H9 (cell line): Measurements from ENCODE around the gene FBXW9. TPM values are rescaled to one million over a fixed set of nuclear protein-coding genes. Genes with fewer than 3 reads are reported as not detected.

ENCODE experiments used
- DNase-seq: peaks from one replicate; pipeline ENCODE4 v3.0.0-alpha.2; 2017
- H2AFZ ChIP-seq: one replicate; pipeline ENCODE4 v1.6.1; 2013; ENCODE audit warnings: mild to moderate bottlenecking, low read length, control low read depth, moderate library complexity
- H2AK5ac ChIP-seq: 2 replicates; pipeline ENCODE4 v1.6.1; 2013; ENCODE audit warnings: low read length, control low read depth, mixed read lengths; ENCODE audit not compliant: insufficient read length
- H2BK120ac ChIP-seq: one replicate; pipeline ENCODE4 v1.6.1; 2013; ENCODE audit warnings: low read depth, mild to moderate bottlenecking, low read length, control low read depth, inconsistent platforms; ENCODE audit not compliant: poor library complexity, severe bottlenecking
- H2BK12ac ChIP-seq: 2 replicates; pipeline ENCODE4 v1.6.1; 2013; ENCODE audit warnings: low read length, control low read depth, mixed read lengths, low read depth; ENCODE audit not compliant: insufficient read length
- H2BK15ac ChIP-seq: 2 replicates; pipeline ENCODE4 v1.6.1; 2013; ENCODE audit warnings: low read depth, low read length, control low read depth
- H2BK20ac ChIP-seq: one replicate; pipeline ENCODE4 v1.6.1; 2013; ENCODE audit warnings: low read depth, mild to moderate bottlenecking, low read length, control low read depth, inconsistent platforms; ENCODE audit not compliant: poor library complexity, severe bottlenecking
- H2BK5ac ChIP-seq: 2 replicates; pipeline ENCODE4 v1.6.1; 2013; ENCODE audit warnings: low read length, control low read depth, mixed read lengths; ENCODE audit not compliant: insufficient read length
- H3K14ac ChIP-seq: 2 replicates; pipeline ENCODE4 v1.6.1; 2013; ENCODE audit warnings: low read length, control low read depth; ENCODE audit not compliant: insufficient read depth
- H3K18ac ChIP-seq: 2 replicates; pipeline ENCODE4 v1.6.1; 2013; ENCODE audit warnings: low read depth, mild to moderate bottlenecking, mixed read lengths, low read length, control low read depth; ENCODE audit not compliant: insufficient read length
- H3K23ac ChIP-seq: 2 replicates; pipeline ENCODE4 v1.6.1; 2013; ENCODE audit warnings: low read length, control low read depth, mixed read lengths, low read depth; ENCODE audit not compliant: insufficient read length
- H3K23me2 ChIP-seq: 2 replicates; pipeline ENCODE4 v1.6.1; 2013; ENCODE audit warnings: low read depth, mild to moderate bottlenecking, mixed read lengths, low read length, control low read depth; ENCODE audit not compliant: insufficient read length, poor library complexity, severe bottlenecking
- H3K27ac ChIP-seq: 2 replicates; pipeline ENCODE4 v1.5.1; 2013; ENCODE audit warnings: low read length, control low read depth, mixed read lengths, low read depth; ENCODE audit not compliant: insufficient read length
- H3K27me3 ChIP-seq: 2 replicates; pipeline ENCODE4 v1.6.1; 2013; ENCODE audit warnings: low read length, control low read depth, inconsistent platforms; ENCODE audit not compliant: insufficient read depth
- H3K4ac ChIP-seq: 2 replicates; pipeline ENCODE4 v1.6.1; 2013; ENCODE audit warnings: low read depth, mild to moderate bottlenecking, control low read depth, inconsistent platforms, low read length, moderate library complexity
- H3K4me1 ChIP-seq: 2 replicates; pipeline ENCODE4 v1.6.1; 2013; ENCODE audit warnings: low read length, control low read depth, inconsistent platforms; ENCODE audit not compliant: insufficient read depth
- H3K4me2 ChIP-seq: 2 replicates; pipeline ENCODE4 v1.6.1; 2013; ENCODE audit warnings: low read length, control low read depth, mixed read lengths; ENCODE audit not compliant: insufficient read length, insufficient read depth
- H3K56ac ChIP-seq: 2 replicates; pipeline ENCODE4 v1.6.1; 2013; ENCODE audit warnings: low read depth, mild to moderate bottlenecking, mixed read lengths, low read length, control low read depth; ENCODE audit not compliant: insufficient read length
- H3K79me1 ChIP-seq: 2 replicates; pipeline ENCODE4 v1.6.1; 2013; ENCODE audit warnings: low read depth, mild to moderate bottlenecking, moderate library complexity, low read length, control low read depth, inconsistent platforms; ENCODE audit not compliant: insufficient read depth, poor library complexity, severe bottlenecking
- H3K79me2 ChIP-seq: 2 replicates; pipeline ENCODE4 v1.6.1; 2013; ENCODE audit warnings: low read length, control low read depth, inconsistent platforms; ENCODE audit not compliant: insufficient read depth
- H3K9ac ChIP-seq: 2 replicates; pipeline ENCODE4 v1.6.1; 2013; ENCODE audit warnings: low read length, control low read depth, mixed read lengths; ENCODE audit not compliant: insufficient read length; ENCODE audit errors: extremely low read depth
- H3K9me3 ChIP-seq: one replicate; pipeline ENCODE4 v1.6.1; 2013; ENCODE audit warnings: low read depth, low read length, inconsistent platforms; ENCODE audit not compliant: control insufficient read depth
- H3T11ph ChIP-seq: one replicate; pipeline ENCODE4 v1.6.1; 2013; ENCODE audit warnings: mild to moderate bottlenecking, low read length, control low read depth, inconsistent platforms
- H4K20me1 ChIP-seq: one replicate; pipeline ENCODE4 v1.6.1; 2013; ENCODE audit not compliant: control insufficient read depth, insufficient read length, insufficient read depth
- H4K5ac ChIP-seq: 2 replicates; pipeline ENCODE4 v1.6.1; 2013; ENCODE audit warnings: low read depth, mild to moderate bottlenecking, mixed read lengths, low read length, control low read depth; ENCODE audit not compliant: insufficient read length
- H4K8ac ChIP-seq: replicated peaks from 2 replicates; pipeline ENCODE4 v1.6.1; 2013; ENCODE audit warnings: low read length, control low read depth, mixed read lengths, low read depth; ENCODE audit not compliant: insufficient read length
- H4K91ac ChIP-seq: 2 replicates; pipeline ENCODE4 v1.6.1; 2013; ENCODE audit warnings: low read depth, mild to moderate bottlenecking, moderate library complexity, mixed read lengths, low read length, control low read depth; ENCODE audit not compliant: insufficient read length
- H3K27ac Mint-ChIP-seq, 3 experiments: 2 replicates in 2 of 3; 3 replicates in 1 of 3; pipeline ENCODE4 v1.8.0; 2020 to 2021; ENCODE audit warnings: mixed read lengths in 3 of 3, mild to moderate bottlenecking in 1 of 3, moderate library complexity in 1 of 3
- H3K27me3 Mint-ChIP-seq: 2 replicates; pipeline ENCODE4 v1.8.0; 2021; ENCODE audit warnings: low read depth, mild to moderate bottlenecking, moderate library complexity, mixed read lengths
- H3K36me3 Mint-ChIP-seq, 3 experiments: 2 replicates in 2 of 3; 3 replicates in 1 of 3; pipeline ENCODE4 v1.8.0; 2020 to 2021; ENCODE audit warnings: low read depth in 3 of 3, mixed read lengths in 3 of 3; ENCODE audit not compliant: insufficient read depth in 1 of 3
- H3K4me1 Mint-ChIP-seq, 2 experiments: 2 replicates each; pipeline ENCODE4 v1.8.0; 2020; ENCODE audit warnings: mixed read lengths in 2 of 2
- H3K4me3 Mint-ChIP-seq, 2 experiments: 2 replicates in 1 of 2; 3 replicates in 1 of 2; pipeline ENCODE4 v1.8.0; 2020 to 2021; ENCODE audit warnings: mild to moderate bottlenecking in 2 of 2, mixed read lengths in 2 of 2, moderate library complexity in 1 of 2
- H3K9me3 Mint-ChIP-seq, 2 experiments: 2 replicates in 1 of 2; 3 replicates in 1 of 2; pipeline ENCODE4 v1.8.0; 2020; ENCODE audit warnings: mild to moderate bottlenecking in 2 of 2, mixed read lengths in 2 of 2, moderate library complexity in 1 of 2
- CTCF ChIP-seq: fragments of 200-600 bp; sonication (generic); conservative IDR thresholded peaks from 3 replicates; pipeline ENCODE4 v1.8.0; 2021; ENCODE audit warnings: antibody characterized with exemption, mild to moderate bottlenecking
- WGBS: extraction: QIAGEN DNeasy Blood & Tissue Kit; methylation state at CpG from one replicate; pipeline ENCODE4 v1.1.7; 2013; ENCODE audit warnings: missing lambda C conversion rate, low lambda C conversion rate, mixed read lengths; ENCODE audit not compliant: insufficient read length; ENCODE audit errors: extremely low coverage; 5-methylcytosine and 5-hydroxymethylcytosine counted together
- total RNA-seq: library from RNA; stranded (reverse); gene quantifications from 2 replicates; pipeline ENCODE4 v1.2.1, GENCODE V29; 2021

The FBXW9 gene
- total RNA-seq, 1 experiment from 2014 or later = 11.7 TPM

- peak overlapping the region; percentile 93 to 94 for H3K4me3 Mint-ChIP-seq
- peaks cover 10 to 35% (median 27%) of the 10 kb centered on the region in 3 experiments for H3K36me3 Mint-ChIP-seq
- H3K4me1 Mint-ChIP-seq = peaks cover 27 to 50% of the 10 kb centered on the region in 2 experiments
- H3K79me2 ChIP-seq = no peaks in the 10 kb centered on the region
- H3K27ac ChIP-seq = no peak overlapping the region
- no peaks in the 10 kb centered on the region for H3K27me3 ChIP-seq
- H3K4me2 ChIP-seq = peak overlapping the region; percentile 64
- peak overlapping the region; percentile 60 to 100 (median 100); a peak in 6 of 7 replicates for H3K27ac Mint-ChIP-seq
- peaks cover 2% of the 10 kb centered on the region for H3K27me3 Mint-ChIP-seq
- no peak overlapping the region for H2AK5ac ChIP-seq
- WGBS = no CpG with 5 or more reads among the region's 24 CpGs
- H3K9ac ChIP-seq = peak overlapping the region; percentile 30
- no peak overlapping the region for H2BK15ac ChIP-seq
- H2BK5ac ChIP-seq = no peak overlapping the region
- no peak overlapping the region for H3K14ac ChIP-seq
- H3K18ac ChIP-seq = no peak overlapping the region
- no peak overlapping the region for H2BK12ac ChIP-seq
- H3K56ac ChIP-seq = no peak overlapping the region
- no peaks in the 10 kb centered on the region for H3K79me1 ChIP-seq
- no peak overlapping the region for H4K8ac ChIP-seq
- no peak overlapping the region for H3K23ac ChIP-seq
- H2BK20ac ChIP-seq = no peak overlapping the region
- DNase-seq = no peak
- no peaks in the 10 kb centered on the region for H3K9me3 ChIP-seq
- peaks cover 24% of the 10 kb centered on the region for H3K23me2 ChIP-seq
- no peak overlapping the region for H2AFZ ChIP-seq
- no peak overlapping the region for H4K91ac ChIP-seq
- H2BK120ac ChIP-seq = no peak overlapping the region
- no peak for TF ChIP-seq CTCF
- H3T11ph ChIP-seq = no peak overlapping the region
- H4K20me1 ChIP-seq = no peaks in the 10 kb centered on the region
- no peak overlapping the region for H3K4ac ChIP-seq
- H3K4me1 ChIP-seq = no peaks in the 10 kb centered on the region
- H4K5ac ChIP-seq = no peak overlapping the region
- peaks cover 0 to 1% of the 10 kb centered on the region in 2 experiments; a peak in 2 of 5 replicates for H3K9me3 Mint-ChIP-seq
Measured at GRCh38 chr19:12668932-12669269, 27.5 kb downstream of the FBXW9 start.
